HG03575 (cell line): ENCODE data around the gene GHRHR.

ENCODE experiments used
- ATAC-seq: cut with Tn5 transposase; IDR thresholded peaks from one replicate; pipeline ENCODE4 v1.9.1; 2021; ENCODE audit not compliant: unreplicated experiment, insufficient number of reproducible peaks, low FRiP score; ENCODE audit errors: extremely low read depth

GHRHR gene

GRCh38 chr7:30963842-30964241, at the start of gene GHRHR:
TSS of gene GHRHR (plus strand) at chr7:30963953. CDS start at chr7:30964069, 116 bp downstream.
- no peak for ATAC-seq

- ATAC-seq, result no peak
Observed at GRCh38 chr7:30914596-30914995, 49.2 kb upstream of the GHRHR start.

- no peak for ATAC-seq
Observed at GRCh38 chr7:30915005-30915601, 48.6 kb upstream of the GHRHR start.

- ATAC-seq, result no peak
Observed at GRCh38 chr7:30915751-30916150, 48.0 kb upstream of the GHRHR start.

- no peak for ATAC-seq
Observed at GRCh38 chr7:30916255-30916654, 47.5 kb upstream of the GHRHR start.

- no peak for ATAC-seq
Observed at GRCh38 chr7:30916767-30917166, 47.0 kb upstream of the GHRHR start.

GRCh38 chr7:30917216-30917893, 46.4 kb upstream of the GHRHR start:
- ATAC-seq, result no peak

- ATAC-seq, result no peak
Observed at GRCh38 chr7:30918676-30919075, 45.1 kb upstream of the GHRHR start.

- no peak for ATAC-seq
Observed at GRCh38 chr7:30920021-30920583, 43.7 kb upstream of the GHRHR start.

- no peak for ATAC-seq
Observed at GRCh38 chr7:30920584-30921539, 42.9 kb upstream of the GHRHR start.

- no peak for ATAC-seq
Observed at GRCh38 chr7:30921540-30922401, 42.0 kb upstream of the GHRHR start.

- no peak for ATAC-seq
Observed at GRCh38 chr7:30922596-30922995, 41.2 kb upstream of the GHRHR start.

- ATAC-seq, result no peak
Observed at GRCh38 chr7:30923009-30923773, 40.6 kb upstream of the GHRHR start.

- ATAC-seq, result no peak
Observed at GRCh38 chr7:30923774-30924413, 39.9 kb upstream of the GHRHR start.

- no peak for ATAC-seq
Observed at GRCh38 chr7:30924624-30925023, 39.1 kb upstream of the GHRHR start.

GRCh38 chr7:30925117-30925516, 38.6 kb upstream of the GHRHR start:
- ATAC-seq, result no peak

- no peak for ATAC-seq
Observed at GRCh38 chr7:30925913-30926312, 37.8 kb upstream of the GHRHR start.
